HG02798 (cell line): Measurements from ENCODE around the gene TK1.

Source experiments
- ATAC-seq: cut with Tn5 transposase; IDR thresholded peaks from one replicate; pipeline ENCODE4 v1.9.1; 2021; ENCODE audit warnings: mild to moderate bottlenecking; ENCODE audit not compliant: unreplicated experiment, poor library complexity

Gene TK1

DNA sequence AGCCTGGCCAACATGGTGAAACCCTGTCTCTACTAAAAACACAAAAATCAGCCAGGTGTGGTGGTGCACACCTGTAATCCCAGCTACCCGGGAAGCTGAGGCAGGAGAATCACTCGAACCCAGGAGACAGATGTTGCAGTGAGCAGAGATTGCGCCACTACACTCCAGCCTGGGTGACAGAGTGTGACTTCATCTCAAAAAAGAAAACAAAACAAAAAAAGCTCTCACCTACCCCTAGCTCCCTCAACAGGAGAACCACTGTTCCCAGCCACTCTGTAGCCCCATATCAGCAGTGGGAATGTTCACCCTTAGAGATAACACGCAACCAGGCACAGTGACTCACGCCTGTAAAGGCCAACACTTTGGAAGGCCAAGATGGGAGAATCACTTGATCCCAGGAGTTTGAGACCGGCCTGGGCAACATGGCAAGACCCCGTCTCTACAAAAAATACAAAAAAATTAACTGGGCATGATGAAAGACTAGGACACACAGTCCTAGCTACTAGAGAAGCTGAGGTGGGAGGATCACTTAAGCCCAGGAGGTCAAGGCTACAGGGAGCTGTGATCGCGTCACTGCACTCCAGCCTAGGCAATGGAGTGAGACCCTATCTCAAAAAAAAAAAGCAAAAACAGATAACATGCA lies 50.9 kb downstream of the TK1 start:
- no peak for ATAC-seq

DNA sequence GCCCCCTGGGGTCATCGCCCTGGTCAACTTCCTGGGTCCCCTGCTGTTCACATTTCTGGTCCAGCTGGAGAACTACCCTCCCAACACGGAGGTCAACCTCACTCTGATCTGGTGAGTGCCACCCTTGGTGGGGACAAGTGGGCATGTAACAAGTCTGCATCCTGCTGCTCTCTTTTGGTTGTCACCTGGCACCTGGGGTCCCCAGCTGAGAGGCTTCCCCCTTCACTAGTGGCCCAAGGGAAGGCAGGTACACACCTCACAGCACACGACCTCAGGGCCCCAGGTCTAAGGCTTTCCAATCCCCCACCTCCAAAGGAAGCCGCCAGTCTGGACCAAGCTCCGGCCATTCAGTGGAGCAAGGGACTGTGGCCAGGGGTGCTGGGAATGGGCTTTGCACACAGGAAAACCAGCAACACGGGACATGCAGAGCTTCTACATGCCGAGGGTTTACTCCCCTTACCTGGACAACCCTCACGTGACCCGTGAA lies 51.9 kb downstream of the TK1 start:
- no peak for ATAC-seq

DNA sequence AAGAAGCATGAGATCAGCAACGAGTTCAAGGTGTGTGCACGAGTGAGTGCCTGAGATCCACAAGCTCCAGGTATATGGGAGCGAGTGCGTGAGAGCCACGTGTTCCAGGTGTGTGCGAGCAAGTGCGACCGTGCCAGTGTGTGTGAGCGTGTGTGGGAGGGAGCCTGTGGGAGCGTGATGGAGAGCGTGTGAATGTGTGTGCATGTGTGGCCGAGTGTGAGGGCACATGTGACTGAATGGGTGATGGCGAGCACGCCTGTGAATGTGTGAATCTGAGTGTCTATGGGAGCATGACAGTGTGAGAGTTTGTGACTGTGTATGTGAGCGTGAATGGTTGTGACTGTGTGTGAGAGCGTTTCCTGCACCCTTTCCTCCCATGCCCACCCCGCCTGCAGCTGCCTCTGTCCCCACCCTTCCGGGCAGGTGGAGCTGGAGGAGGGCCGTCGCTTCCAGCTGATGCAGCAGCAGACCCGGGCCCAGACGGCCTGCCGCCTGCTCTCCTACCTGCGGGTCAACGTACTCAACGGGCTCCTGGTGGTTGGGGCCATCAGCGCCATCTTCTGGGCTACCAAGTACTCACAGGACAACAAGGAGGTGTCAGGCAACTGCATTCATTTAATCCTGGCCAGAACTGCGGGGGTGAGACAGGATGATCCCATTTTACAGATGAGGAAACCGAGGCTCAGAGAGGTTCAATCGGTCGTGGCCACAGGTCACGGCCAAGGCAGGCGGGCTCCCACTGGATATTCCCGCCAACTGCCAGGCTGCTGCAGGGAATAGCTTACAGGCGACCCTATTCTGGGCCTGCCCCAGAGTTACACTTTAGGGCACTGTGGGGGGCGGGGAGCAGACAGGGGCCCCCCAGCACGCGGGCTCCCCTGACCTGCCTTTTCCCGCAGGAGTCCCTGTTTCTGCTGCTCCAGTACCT lies 52.6 kb downstream of the TK1 start:
- ATAC-seq: no peak

- ATAC-seq: no peak
These were observed 53.5 kb downstream of the TK1 start for GRCh38 chr17:78133179-78133951.

DNA sequence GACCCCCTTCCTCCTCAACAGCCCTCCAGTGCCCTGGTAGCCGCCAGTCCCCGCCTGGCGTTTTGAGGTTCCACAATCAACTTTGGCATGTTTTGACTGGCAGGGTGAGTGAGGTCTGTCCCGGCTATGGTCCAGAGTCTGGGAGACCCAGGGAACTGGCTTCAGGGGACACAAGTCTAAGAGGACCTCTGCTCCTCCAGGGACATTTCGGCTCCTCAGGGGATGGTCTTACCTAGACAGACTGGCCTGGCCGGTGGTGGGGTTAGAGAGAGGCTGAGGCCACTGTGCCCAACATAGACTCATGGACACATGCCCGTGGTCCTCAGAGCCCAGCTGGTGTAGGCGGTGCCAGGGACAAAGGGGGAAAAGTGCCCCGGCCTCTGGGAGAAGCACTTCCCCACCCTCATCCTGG lies 54.1 kb downstream of the TK1 start:
- no peak for ATAC-seq

DNA sequence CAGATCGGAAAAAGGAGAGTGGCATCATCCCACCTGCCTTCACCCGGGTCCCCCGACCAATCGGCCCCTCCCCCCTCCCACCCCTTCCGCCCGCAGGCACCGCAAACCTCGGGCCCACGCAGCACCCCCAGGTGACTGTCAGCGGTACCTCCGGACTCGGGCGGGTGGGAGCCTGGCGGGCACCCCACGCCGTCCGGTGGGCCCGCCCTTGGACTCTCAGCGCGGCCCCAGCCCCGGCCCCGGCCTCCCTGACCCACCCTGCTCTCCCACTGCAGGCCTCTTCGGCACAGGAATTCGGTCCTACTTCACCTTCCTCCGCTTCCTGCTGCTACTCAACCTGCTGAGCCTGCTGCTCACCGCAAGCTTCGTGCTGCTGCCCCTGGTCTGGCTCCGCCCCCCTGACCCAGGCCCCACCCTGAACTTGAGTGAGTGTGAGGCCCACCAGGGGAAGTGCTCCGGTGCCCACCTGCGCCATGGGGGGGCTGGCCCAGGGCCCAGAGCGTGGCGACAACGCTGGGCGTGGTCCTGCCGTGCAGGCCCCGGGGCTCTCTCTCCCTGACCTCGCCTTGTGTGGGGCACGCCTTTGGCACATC lies 54.7 kb downstream of the TK1 start:
- no peak for ATAC-seq

DNA sequence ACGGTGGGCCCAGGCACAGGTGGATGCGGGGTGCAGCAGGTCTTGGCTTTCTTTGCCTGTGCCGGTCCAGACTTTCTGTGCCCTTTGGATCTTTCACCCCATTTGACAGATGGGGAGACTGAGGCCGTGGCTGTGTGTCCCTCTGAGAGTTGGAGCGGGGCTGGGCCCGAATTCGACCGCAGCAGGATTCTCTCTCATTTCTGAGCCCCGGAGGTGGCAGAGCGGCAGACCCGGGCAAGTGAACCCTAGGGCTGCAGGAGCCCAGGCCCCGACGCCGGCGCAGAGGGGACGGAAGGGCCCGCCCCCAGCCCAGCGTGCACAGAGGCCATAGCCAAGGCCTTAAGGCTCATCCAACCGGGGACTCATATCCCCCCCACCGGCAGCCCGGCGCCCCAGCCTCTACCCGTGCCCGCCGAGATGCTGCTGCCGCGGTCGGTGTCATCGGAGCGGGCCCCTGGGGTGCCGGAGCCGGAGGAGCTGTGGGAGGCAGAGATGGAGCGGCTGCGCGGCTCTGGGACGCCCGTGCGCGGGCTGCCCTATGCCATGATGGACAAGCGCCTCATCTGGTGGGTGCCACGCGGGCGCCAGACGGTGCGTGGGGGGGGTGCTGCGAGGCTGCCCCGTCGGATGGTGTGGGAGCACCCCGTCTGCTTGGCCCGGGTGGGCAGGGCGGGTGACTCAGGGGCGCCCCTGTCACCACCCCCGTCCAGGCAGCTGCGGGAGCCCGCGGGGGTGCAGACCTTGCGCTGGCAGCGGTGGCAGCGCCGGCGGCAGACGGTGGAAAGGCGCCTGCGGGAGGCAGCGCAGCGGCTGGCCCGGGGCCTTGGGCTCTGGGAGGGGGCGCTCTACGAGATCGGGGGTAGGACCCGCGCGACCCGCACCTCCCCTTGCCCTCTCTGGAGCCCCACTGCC lies 55.4 kb downstream of the TK1 start:
- no peak for ATAC-seq

GRCh38 chr17:78130437-78131101 lies 56.3 kb downstream of the TK1 start, which contains the start of gene TMC8:
TSS of gene TMC8 (plus strand) at chr17:78130771. CDS start at chr17:78131589, 818 bp downstream.
- peak; percentile 12 for ATAC-seq

GRCh38 chr17:78130090-78130436 lies 56.8 kb downstream of the TK1 start:
- no peak for ATAC-seq

GRCh38 chr17:78129351-78130089 lies 57.3 kb downstream of the TK1 start:
- ATAC-seq: no peak

- ATAC-seq: peak; percentile 31
These were observed 58.1 kb downstream of the TK1 start, which contains the start of gene TMC6 for GRCh38 chr17:78128551-78129350. TSS of gene TMC6 (minus strand) at chr17:78128755. CDS start at chr17:78126832, 1,923 bp downstream.

DNA sequence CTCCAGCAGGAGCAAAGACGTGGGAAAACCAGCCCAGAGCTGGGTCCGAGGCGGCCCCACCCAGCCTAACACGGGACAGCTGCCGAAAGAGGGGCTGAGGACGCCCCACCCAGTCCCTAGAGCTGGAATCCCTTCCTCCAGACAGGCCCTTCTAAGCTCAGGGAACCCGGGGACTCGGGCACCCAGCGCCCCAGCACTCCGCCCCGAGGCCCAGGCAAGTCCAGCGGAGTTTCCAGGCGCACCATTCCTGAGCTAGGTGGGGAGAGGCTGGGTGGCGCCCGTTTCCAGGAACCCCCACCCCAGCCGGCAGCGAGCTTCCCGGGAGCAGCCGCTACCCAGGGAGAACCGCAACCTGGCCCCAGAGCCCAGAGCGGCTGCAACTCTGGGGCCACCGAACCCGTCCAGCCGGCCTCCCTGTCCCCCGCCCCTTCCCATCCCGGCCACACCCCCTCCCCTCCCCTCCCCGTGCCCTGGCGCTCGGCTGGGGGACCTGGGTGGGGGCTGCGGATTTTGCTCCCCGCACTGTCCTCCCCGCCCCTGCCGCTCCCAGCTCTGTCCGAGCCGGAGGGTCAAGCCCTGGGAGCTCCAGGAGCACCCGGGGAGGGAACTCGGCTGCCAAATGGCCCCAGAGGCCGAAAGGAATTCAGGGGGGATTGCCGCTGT lies 58.8 kb downstream of the TK1 start:
- ATAC-seq: no peak

GRCh38 chr17:78127239-78127887 lies 59.5 kb downstream of the TK1 start:
- ATAC-seq: no peak

DNA sequence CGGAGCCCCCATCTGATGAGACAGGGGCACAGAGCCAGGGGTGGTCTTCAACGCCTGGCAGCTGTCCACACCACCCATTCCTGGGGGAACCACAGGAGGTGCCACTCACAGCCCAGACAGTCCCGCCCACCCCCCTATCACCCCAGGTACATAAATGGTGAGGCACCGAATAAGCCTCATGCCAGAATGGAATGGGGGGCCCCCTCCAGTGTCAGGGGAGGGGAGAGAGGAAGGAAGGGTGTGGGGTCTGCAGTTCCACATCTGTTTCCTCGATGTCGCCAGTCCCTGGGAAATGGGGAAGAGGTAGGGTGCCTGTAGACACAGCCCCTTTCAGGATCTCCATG lies 60.0 kb downstream of the TK1 start:
- ATAC-seq: no peak

GRCh38 chr17:78125976-78126894 lies 60.6 kb downstream of the TK1 start:
- ATAC-seq: no peak
